GM12892 (cell line): ENCODE data around the gene TRIP12.

Experiments used
- POLR2A ChIP-seq: IDR thresholded peaks from 2 replicates; pipeline ENCODE4 v1.6.1; 2011; ENCODE audit warnings: low read depth, low read length, control low read depth
- POLR2AphosphoS5 ChIP-seq: IDR thresholded peaks from 2 replicates; pipeline ENCODE4 v1.6.1; 2011; ENCODE audit warnings: low read depth, low read length, control low read depth

DNA sequence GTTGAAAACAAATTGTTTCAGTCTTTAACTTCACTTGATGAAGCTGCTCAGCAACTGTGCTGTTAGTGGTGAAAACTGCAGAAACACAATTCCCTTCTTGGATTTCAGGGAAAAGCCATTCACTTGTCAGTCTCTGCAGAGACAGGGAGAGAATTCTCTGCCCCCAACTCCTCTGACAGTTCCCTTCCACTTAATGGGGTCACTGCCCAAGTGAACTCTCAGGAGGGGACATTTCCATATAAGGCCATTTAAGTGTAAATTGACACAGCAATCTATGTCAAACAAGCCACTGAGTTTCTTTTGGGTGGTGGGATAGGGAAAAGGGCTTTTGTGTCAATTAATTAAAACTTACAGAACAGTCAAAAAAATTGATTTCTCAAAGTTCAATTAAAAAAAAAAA is 156.1 kb downstream of the TRIP12 start:
- TF ChIP-seq POLR2A (no peak), POLR2AphosphoS5 (no peak)
